GM23338 (cell line): ENCODE results near the gene TIPIN. TPM values are rescaled to one million over a fixed set of nuclear protein-coding genes. Genes with fewer than 3 reads are reported as not detected.

Experiments used
- ATAC-seq: fragments of 200-7000 bp; cut with Tn5 transposase; 3 replicates; pipeline ENCODE4 v1.9.1; 2020
- DNase-seq: peaks from one replicate; pipeline ENCODE4 v3.0.0-alpha.2; 2015; ENCODE audit warnings: low spot score
- H2AFZ ChIP-seq: fragments of 200-600 bp; sonication (generic); 2 replicates; pipeline ENCODE4 v1.8.0; 2016; ENCODE audit warnings: antibody characterized with exemption, mild to moderate bottlenecking, moderate library complexity
- H3F3A ChIP-seq: fragments of 200-600 bp; sonication (generic); replicated peaks from 2 replicates; pipeline ENCODE4 v1.8.0; 2017; ENCODE audit warnings: antibody characterized with exemption, mixed run types, low read depth
- H3K27ac ChIP-seq: fragments of 200-600 bp; sonication (generic); 2 replicates; pipeline ENCODE4 v1.6.1; 2016; ENCODE audit warnings: low read depth
- H3K27me3 ChIP-seq: fragments of 200-600 bp; sonication (generic); 2 replicates; pipeline ENCODE4 v1.8.0; 2016; ENCODE audit warnings: mild to moderate bottlenecking, mixed run types, moderate library complexity; ENCODE audit not compliant: insufficient read depth
- H3K36me3 ChIP-seq: fragments of 200-600 bp; sonication (generic); 2 replicates; pipeline ENCODE4 v1.8.0; 2016; ENCODE audit warnings: mild to moderate bottlenecking; ENCODE audit not compliant: insufficient read depth
- H3K4me1 ChIP-seq: fragments of 200-600 bp; sonication (generic); 2 replicates; pipeline ENCODE4 v1.8.0; 2016; ENCODE audit warnings: mild to moderate bottlenecking, moderate library complexity; ENCODE audit not compliant: insufficient read depth
- H3K4me2 ChIP-seq: fragments of 200-600 bp; sonication (generic); 2 replicates; pipeline ENCODE4 v1.7.1; 2017; ENCODE audit warnings: mixed run types
- H3K4me3 ChIP-seq: fragments of 200-600 bp; sonication (generic); 2 replicates; pipeline ENCODE4 v1.6.1; 2016; ENCODE audit warnings: mixed run types
- H3K79me2 ChIP-seq: fragments of 200-600 bp; sonication (generic); replicated peaks from 2 replicates; pipeline ENCODE4 v1.8.0; 2017; ENCODE audit warnings: mild to moderate bottlenecking; ENCODE audit not compliant: insufficient read depth
- H3K9me2 ChIP-seq: fragments of 200-600 bp; sonication (generic); 2 replicates; pipeline ENCODE4 v1.8.0; 2017; ENCODE audit not compliant: insufficient read depth
- H4K20me1 ChIP-seq: fragments of 200-600 bp; sonication (generic); replicated peaks from 2 replicates; pipeline ENCODE4 v1.8.0; 2017; ENCODE audit warnings: mild to moderate bottlenecking; ENCODE audit not compliant: insufficient read depth
- H3K27ac Mint-ChIP-seq: 2 replicates; pipeline ENCODE4 v1.8.0; 2020; ENCODE audit warnings: inconsistent platforms, mild to moderate bottlenecking, moderate library complexity, mixed read lengths
- H3K27me3 Mint-ChIP-seq: 3 replicates; pipeline ENCODE4 v1.8.0; 2022; ENCODE audit warnings: low read depth, mild to moderate bottlenecking, moderate library complexity, mixed read lengths, inconsistent platforms; ENCODE audit not compliant: insufficient read depth, poor library complexity
- H3K36me3 Mint-ChIP-seq: 3 replicates; pipeline ENCODE4 v1.8.0; 2021; ENCODE audit warnings: low read depth, mild to moderate bottlenecking, inconsistent platforms, moderate library complexity, mixed read lengths
- H3K4me1 Mint-ChIP-seq: 3 replicates; pipeline ENCODE4 v1.8.0; 2020; ENCODE audit warnings: mild to moderate bottlenecking, inconsistent platforms, mixed read lengths
- H3K4me3 Mint-ChIP-seq: 3 replicates; pipeline ENCODE4 v1.8.0; 2021; ENCODE audit warnings: moderate library complexity, mild to moderate bottlenecking, inconsistent platforms, mixed read lengths
- H3K9me3 Mint-ChIP-seq: 3 replicates; pipeline ENCODE4 v1.8.0; 2020; ENCODE audit warnings: moderate library complexity, mild to moderate bottlenecking, inconsistent platforms, mixed read lengths
- CREB1 ChIP-seq: fragments of 250-450 bp; sonication (Bioruptor Pico); IDR thresholded peaks from 2 replicates; pipeline ENCODE4 v1.5.0; 2020; ENCODE audit warnings: low read depth, mild to moderate bottlenecking, moderate library complexity
- ETS1 ChIP-seq: IDR thresholded peaks from 2 replicates; pipeline ENCODE4 v1.6.1; 2016; ENCODE audit warnings: antibody characterized with exemption
- EZH2 ChIP-seq: fragments of 200-600 bp; sonication (generic); IDR thresholded peaks from one replicate; pipeline ENCODE4 v1.8.0; 2017; ENCODE audit warnings: antibody characterized with exemption, mild to moderate bottlenecking, low read depth; ENCODE audit not compliant: unreplicated experiment
- EZH2phosphoT487 ChIP-seq: fragments of 200-600 bp; sonication (generic); IDR thresholded peaks from one replicate; pipeline ENCODE4 v1.8.1; 2018; ENCODE audit warnings: antibody characterized with exemption; ENCODE audit not compliant: unreplicated experiment
- JUNB ChIP-seq: IDR thresholded peaks from one replicate; pipeline ENCODE4 v1.6.1; 2016; ENCODE audit warnings: antibody characterized with exemption; ENCODE audit not compliant: unreplicated experiment
- NANOG ChIP-seq: IDR thresholded peaks from 2 replicates; pipeline ENCODE4 v1.6.1; 2016; ENCODE audit warnings: antibody characterized with exemption, borderline replicate concordance
- POLR2AphosphoS5 ChIP-seq: IDR thresholded peaks from 2 replicates; pipeline ENCODE4 v1.6.1; 2016; ENCODE audit warnings: antibody characterized with exemption, low read depth
- STAT1 ChIP-seq: IDR thresholded peaks from one replicate; pipeline ENCODE4 v1.6.1; 2016; ENCODE audit warnings: antibody characterized with exemption; ENCODE audit not compliant: unreplicated experiment
- ZNF114 ChIP-seq: fragments of 250-450 bp; sonication (Bioruptor Pico); IDR thresholded peaks from 2 replicates; pipeline ENCODE4 v1.5.0; 2020; ENCODE audit warnings: mild to moderate bottlenecking, moderate library complexity
- ZNF331 ChIP-seq: fragments of 250-450 bp; sonication (Bioruptor Pico); IDR thresholded peaks from 2 replicates; pipeline ENCODE4 v1.5.0; 2020; ENCODE audit warnings: low read depth, mild to moderate bottlenecking, moderate library complexity
- ZNF462 ChIP-seq: fragments of 250-450 bp; sonication (Bioruptor Pico); IDR thresholded peaks from 2 replicates; pipeline ENCODE4 v1.5.0; 2020; ENCODE audit warnings: mild to moderate bottlenecking, moderate library complexity
- polyA plus RNA-seq: library from polyadenylated mRNA; unstranded; fragments of >200 nt; fragmentation: Nextera tagmentation; extraction: Ambion mirVana; gene quantifications from 2 replicates; pipeline ENCODE4 v1.2.1, GENCODE V29; 2016
- total RNA-seq: library from RNA; depleted of rRNA; stranded (reverse); fragments of >200 nt; shearing (Covaris generic); gene quantifications from 2 replicates; pipeline ENCODE4 v1.2.3, GENCODE V29; 2014
- TF ChIP-seq, protein P1 (sequence below), 2 experiments: fragments of 200-600 bp in 1 of 2; sonication (generic) in 1 of 2; conservative IDR thresholded peaks; 2 replicates each; pipeline versions ENCODE4 v1.5.1 to v1.6.1; 2016 to 2017; ENCODE audit warnings: antibody characterized with exemption in 2 of 2, low read depth in 2 of 2, mild to moderate bottlenecking in 2 of 2, moderate library complexity in 1 of 2
- TF ChIP-seq, protein P2 (sequence below): IDR thresholded peaks from one replicate; pipeline ENCODE4 v1.6.1; 2018; ENCODE audit warnings: antibody characterized with exemption; ENCODE audit not compliant: unreplicated experiment

The TIPIN gene
- total and polyA plus RNA-seq, 2 experiments from 2014 or later, result 25.3 to 39.1 TPM

GRCh38 chr15:66389098-66389858 lies 32.8 kb upstream of the TIPIN start:
- Histone ChIP-seq H3K4me2 (peak overlapping the region; percentile 89), H3K27me3 (no peaks in the 10 kb centered on the region), H3K79me2 (peaks cover 71% of the 10 kb centered on the region), H3K27ac (no peak overlapping the region), H3K4me3 (peak overlapping the region; percentile 82), H2AFZ (no peak overlapping the region), H3K9me2 (no peaks in the 10 kb centered on the region), H4K20me1 (peaks cover 41% of the 10 kb centered on the region), H3K4me1 (peaks cover 7% of the 10 kb centered on the region), H3F3A (0 out of 2 replicates have a peak, but pooled peaks cover 6% of the 10 kb centered on the region), H3K36me3 (no peaks in the 10 kb centered on the region)
- no peak for DNase-seq
- H3K36me3 Mint-ChIP-seq, result peaks cover 24% of the 10 kb centered on the region
- peaks cover 33% of the 10 kb centered on the region for H3K4me1 Mint-ChIP-seq
- no peaks in the 10 kb centered on the region for H3K9me3 Mint-ChIP-seq
- H3K27ac Mint-ChIP-seq, result no peak overlapping the region
- peaks cover 4% of the 10 kb centered on the region for H3K27me3 Mint-ChIP-seq
- no peak for TF ChIP-seq ETS1
- no peak for TF ChIP-seq POLR2AphosphoS5
- no peak for TF ChIP-seq EZH2phosphoT487
- TF ChIP-seq JUNB, result no peak
- no peak for TF ChIP-seq ZNF331 (CRISPR knock-in tag)
- TF ChIP-seq, protein P1, sequence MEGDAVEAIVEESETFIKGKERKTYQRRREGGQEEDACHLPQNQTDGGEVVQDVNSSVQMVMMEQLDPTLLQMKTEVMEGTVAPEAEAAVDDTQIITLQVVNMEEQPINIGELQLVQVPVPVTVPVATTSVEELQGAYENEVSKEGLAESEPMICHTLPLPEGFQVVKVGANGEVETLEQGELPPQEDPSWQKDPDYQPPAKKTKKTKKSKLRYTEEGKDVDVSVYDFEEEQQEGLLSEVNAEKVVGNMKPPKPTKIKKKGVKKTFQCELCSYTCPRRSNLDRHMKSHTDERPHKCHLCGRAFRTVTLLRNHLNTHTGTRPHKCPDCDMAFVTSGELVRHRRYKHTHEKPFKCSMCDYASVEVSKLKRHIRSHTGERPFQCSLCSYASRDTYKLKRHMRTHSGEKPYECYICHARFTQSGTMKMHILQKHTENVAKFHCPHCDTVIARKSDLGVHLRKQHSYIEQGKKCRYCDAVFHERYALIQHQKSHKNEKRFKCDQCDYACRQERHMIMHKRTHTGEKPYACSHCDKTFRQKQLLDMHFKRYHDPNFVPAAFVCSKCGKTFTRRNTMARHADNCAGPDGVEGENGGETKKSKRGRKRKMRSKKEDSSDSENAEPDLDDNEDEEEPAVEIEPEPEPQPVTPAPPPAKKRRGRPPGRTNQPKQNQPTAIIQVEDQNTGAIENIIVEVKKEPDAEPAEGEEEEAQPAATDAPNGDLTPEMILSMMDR (conservative IDR thresholded peaks at IDR 0.05; ENCODE audit: low read depth in 2 of 2), result no peak
- no peak for TF ChIP-seq CREB1 (CRISPR knock-in tag)
- no peak for TF ChIP-seq ZNF462 (CRISPR knock-in tag)
- TF ChIP-seq ZNF114 (CRISPR knock-in tag), result no peak
- TF ChIP-seq NANOG, result no peak
- no peak for TF ChIP-seq EZH2
- TF ChIP-seq, protein P2, sequence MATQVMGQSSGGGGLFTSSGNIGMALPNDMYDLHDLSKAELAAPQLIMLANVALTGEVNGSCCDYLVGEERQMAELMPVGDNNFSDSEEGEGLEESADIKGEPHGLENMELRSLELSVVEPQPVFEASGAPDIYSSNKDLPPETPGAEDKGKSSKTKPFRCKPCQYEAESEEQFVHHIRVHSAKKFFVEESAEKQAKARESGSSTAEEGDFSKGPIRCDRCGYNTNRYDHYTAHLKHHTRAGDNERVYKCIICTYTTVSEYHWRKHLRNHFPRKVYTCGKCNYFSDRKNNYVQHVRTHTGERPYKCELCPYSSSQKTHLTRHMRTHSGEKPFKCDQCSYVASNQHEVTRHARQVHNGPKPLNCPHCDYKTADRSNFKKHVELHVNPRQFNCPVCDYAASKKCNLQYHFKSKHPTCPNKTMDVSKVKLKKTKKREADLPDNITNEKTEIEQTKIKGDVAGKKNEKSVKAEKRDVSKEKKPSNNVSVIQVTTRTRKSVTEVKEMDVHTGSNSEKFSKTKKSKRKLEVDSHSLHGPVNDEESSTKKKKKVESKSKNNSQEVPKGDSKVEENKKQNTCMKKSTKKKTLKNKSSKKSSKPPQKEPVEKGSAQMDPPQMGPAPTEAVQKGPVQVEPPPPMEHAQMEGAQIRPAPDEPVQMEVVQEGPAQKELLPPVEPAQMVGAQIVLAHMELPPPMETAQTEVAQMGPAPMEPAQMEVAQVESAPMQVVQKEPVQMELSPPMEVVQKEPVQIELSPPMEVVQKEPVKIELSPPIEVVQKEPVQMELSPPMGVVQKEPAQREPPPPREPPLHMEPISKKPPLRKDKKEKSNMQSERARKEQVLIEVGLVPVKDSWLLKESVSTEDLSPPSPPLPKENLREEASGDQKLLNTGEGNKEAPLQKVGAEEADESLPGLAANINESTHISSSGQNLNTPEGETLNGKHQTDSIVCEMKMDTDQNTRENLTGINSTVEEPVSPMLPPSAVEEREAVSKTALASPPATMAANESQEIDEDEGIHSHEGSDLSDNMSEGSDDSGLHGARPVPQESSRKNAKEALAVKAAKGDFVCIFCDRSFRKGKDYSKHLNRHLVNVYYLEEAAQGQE, result no peak
- TF ChIP-seq STAT1, result no peak
- peak overlapping the region; percentile 81 for H3K4me3 Mint-ChIP-seq
- ATAC-seq, result no peak
